A673 (cell line): ENCODE data around the gene TAPBP. TPM values are rescaled to one million over a fixed set of nuclear protein-coding genes. Genes with fewer than 3 reads are reported as not detected.
"Not testable (repeated sequence)": the region's sequence is repeated elsewhere in the genome, so short reads cannot be mapped to it uniquely, and the experiment has no call there.

Experiments used
- Bru-seq: library from RNA; stranded (reverse); fragments of 400-500 nt; gene quantifications from one replicate; lab custom pipeline; 2021; lab: Mats Ljungman, UMichigan
- BruChase-seq, 2 experiments: library from RNA; stranded (reverse); fragments of 400-500 nt; gene quantifications; one replicate each; lab custom pipeline; 2021; lab: Mats Ljungman, UMichigan
- BruUV-seq: library from RNA; stranded (reverse); fragments of 400-500 nt; replicated peaks from 2 replicates; lab custom pipeline; 2021; lab: Mats Ljungman, UMichigan
- CTCF ChIA-PET: fragments of 300-600 bp; sonication (Branson Sonifier 250); formaldehyde crosslinking; loops from one replicate; lab custom pipeline; 2022; ENCODE audit warnings: antibody characterized with exemption; lab: Charles Lee
- POLR2A ChIA-PET: fragments of 300-600 bp; sonication (Branson Sonifier 250); formaldehyde crosslinking; loops from one replicate; lab custom pipeline; 2022; ENCODE audit warnings: antibody characterized with exemption; ENCODE audit not compliant: low non-redundant PET; lab: Charles Lee
- DNase-seq: peaks from one replicate; pipeline ENCODE4 v3.0.0-alpha.2; 2015; ENCODE audit warnings: low spot score
- H3K27ac ChIP-seq: fragments of 200-600 bp; sonication (generic); 2 replicates; pipeline ENCODE4 v1.5.1; 2016; ENCODE audit warnings: mixed run types, low read depth, mild to moderate bottlenecking, mixed read lengths, antibody characterized with exemption, low read length; ENCODE audit not compliant: poor library complexity, severe bottlenecking
- H3K27me3 ChIP-seq: fragments of 200-600 bp; sonication (generic); replicated peaks from 2 replicates; pipeline ENCODE4 v1.6.1; 2017; ENCODE audit warnings: mixed run types, low read depth, mild to moderate bottlenecking, mixed read lengths, antibody characterized with exemption, low read length; ENCODE audit not compliant: insufficient read depth, poor library complexity
- H3K36me3 ChIP-seq: fragments of 200-600 bp; sonication (generic); 2 replicates; pipeline ENCODE4 v1.6.1; 2016; ENCODE audit warnings: mixed run types, mild to moderate bottlenecking, mixed read lengths, antibody characterized with exemption, low read length; ENCODE audit not compliant: insufficient read depth, poor library complexity, severe bottlenecking
- H3K4me1 ChIP-seq: fragments of 200-600 bp; sonication (generic); 2 replicates; pipeline ENCODE4 v1.6.1; 2017; ENCODE audit warnings: mixed run types, mild to moderate bottlenecking, mixed read lengths, antibody characterized with exemption, low read length; ENCODE audit not compliant: insufficient read depth, poor library complexity, severe bottlenecking
- H3K4me3 ChIP-seq: fragments of 200-600 bp; sonication (generic); 2 replicates; pipeline ENCODE4 v1.5.1; 2016; ENCODE audit warnings: low read depth, mixed run types, mild to moderate bottlenecking, mixed read lengths, low read length; ENCODE audit not compliant: poor library complexity, severe bottlenecking
- H3K9me3 ChIP-seq: fragments of 200-600 bp; sonication (generic); 2 replicates; pipeline ENCODE4 v1.6.1; 2016; ENCODE audit warnings: mixed run types, low read depth, mild to moderate bottlenecking, mixed read lengths, antibody characterized with exemption, low read length; ENCODE audit not compliant: poor library complexity, severe bottlenecking
- EZH2 ChIP-seq: fragments of 200-600 bp; sonication (generic); IDR thresholded peaks from 2 replicates; pipeline ENCODE4 v1.6.1; 2017; ENCODE audit warnings: borderline replicate concordance, low read depth, mild to moderate bottlenecking, mixed read lengths, antibody characterized with exemption, low read length; ENCODE audit not compliant: poor library complexity, severe bottlenecking
- intact Hi-C: fragments of 100-400 bp; cut with micrococcal nuclease; formaldehyde crosslinking; loops from one replicate; pipeline ENCODE4 v1.10.0; 2022; ENCODE audit not compliant: unreplicated experiment
- long read RNA-seq: library from polyadenylated mRNA; stranded (forward); transcript quantifications from one replicate; pipeline ENCODE4 v2.0.0, GENCODE V29; 2022
- total RNA-seq: library from RNA; stranded (reverse); gene quantifications from 2 replicates; pipeline ENCODE4 v1.2.3, GENCODE V29; 2021
- TF ChIP-seq, protein P1 (sequence below): fragments of 300-800, 200-600 bp; sonication (generic); conservative IDR thresholded peaks from 2 replicates; pipeline ENCODE4 v1.5.1; 2017; ENCODE audit warnings: low read depth, mild to moderate bottlenecking, antibody characterized with exemption, low read length, moderate library complexity, mixed read lengths

Gene TAPBP
- total RNA-seq, result 83.2 and 87.8 TPM in 2 replicates
- percentile 73 among the genes with signal in this experiment for Bru-seq, nascent RNA
- percentile 89 among the genes with signal in this experiment for BruChase-seq, experiment 1, labeled RNA remaining after a 2-hour chase
- percentile 95 among the genes with signal in this experiment for BruChase-seq, experiment 2, labeled RNA remaining after a 6-hour chase
- long read RNA-seq, transcript TAPBP-241 (7 exons, 1,299 nt), result minor isoform, 5 of 259 reads
- long read RNA-seq, transcript TAPBP-234 (8 exons, 3,759 nt), result major isoform, 197 of 259 reads
- long read RNA-seq, partial matches to known transcripts, result 43 of 259 reads
- long read RNA-seq, other reads (novel, unspliced or antisense), result 10 of 259 reads

DNA sequence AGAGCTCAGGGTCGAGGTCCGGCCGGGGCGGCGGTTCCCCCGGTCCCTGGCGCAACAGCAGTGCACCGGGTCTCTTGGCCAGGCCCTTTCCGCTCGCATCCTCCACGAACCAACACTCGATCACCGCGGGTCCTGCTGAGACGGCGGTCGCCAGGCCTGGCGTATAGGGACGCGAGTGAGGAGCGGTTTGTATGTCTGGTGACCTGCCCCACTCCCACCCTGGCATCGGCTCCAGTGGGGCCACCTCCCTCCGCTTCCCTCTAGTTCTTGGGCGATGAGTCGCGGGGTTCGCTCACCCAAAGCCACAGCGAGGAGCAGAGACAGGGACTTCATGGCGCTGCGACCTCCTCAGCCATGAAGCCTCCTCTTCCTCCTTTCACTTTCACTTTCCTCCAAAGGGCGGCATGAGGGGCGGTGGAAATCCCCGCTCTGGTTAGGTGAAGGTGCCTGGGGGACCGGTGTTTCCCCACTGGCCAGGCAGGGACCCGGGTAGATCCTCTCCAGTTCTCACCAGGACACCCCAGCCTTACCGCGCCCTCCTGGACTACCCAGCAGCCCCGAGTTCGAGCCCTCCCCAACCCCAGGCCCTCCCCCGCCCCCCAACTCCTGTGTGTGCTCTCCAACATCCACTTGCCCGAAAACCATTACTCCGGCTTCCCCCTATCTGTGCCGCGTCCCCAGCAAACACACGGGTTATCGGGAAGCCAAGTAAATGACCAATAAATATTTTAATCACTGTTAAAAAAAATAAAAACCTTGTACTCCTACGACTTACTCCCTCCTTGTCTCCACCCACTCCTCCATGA, at the start of gene TAPBP:
TSS of gene TAPBP (minus strand) at position 370 of the 806 bp plus-strand sequence. CDS start at position 333, 37 bp downstream.
- TF ChIP-seq, protein P1, sequence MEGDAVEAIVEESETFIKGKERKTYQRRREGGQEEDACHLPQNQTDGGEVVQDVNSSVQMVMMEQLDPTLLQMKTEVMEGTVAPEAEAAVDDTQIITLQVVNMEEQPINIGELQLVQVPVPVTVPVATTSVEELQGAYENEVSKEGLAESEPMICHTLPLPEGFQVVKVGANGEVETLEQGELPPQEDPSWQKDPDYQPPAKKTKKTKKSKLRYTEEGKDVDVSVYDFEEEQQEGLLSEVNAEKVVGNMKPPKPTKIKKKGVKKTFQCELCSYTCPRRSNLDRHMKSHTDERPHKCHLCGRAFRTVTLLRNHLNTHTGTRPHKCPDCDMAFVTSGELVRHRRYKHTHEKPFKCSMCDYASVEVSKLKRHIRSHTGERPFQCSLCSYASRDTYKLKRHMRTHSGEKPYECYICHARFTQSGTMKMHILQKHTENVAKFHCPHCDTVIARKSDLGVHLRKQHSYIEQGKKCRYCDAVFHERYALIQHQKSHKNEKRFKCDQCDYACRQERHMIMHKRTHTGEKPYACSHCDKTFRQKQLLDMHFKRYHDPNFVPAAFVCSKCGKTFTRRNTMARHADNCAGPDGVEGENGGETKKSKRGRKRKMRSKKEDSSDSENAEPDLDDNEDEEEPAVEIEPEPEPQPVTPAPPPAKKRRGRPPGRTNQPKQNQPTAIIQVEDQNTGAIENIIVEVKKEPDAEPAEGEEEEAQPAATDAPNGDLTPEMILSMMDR, result no peak
- no peak for TF ChIP-seq EZH2
- Histone ChIP-seq H3K4me1 (peaks cover 26% of the 10 kb centered on the region), H3K36me3 (peaks cover 18% of the 10 kb centered on the region), H3K9me3 (no peaks in the 10 kb centered on the region), H3K4me3 (peak within 1 kb of the TSS; percentile 83), H3K27me3 (no peaks in the 10 kb centered on the region), H3K27ac (peak within 1 kb of the TSS; percentile 82)
- DNase-seq, result peak; percentile 66
- intact Hi-C loops, result loop anchor here (1.0 to 10.0 kb wide), 2 partner anchors 15 to 101 kb away; partner anchors contain the start of genes CUTA and PHF1
- POLR2A ChIA-PET, result no interaction called here
- CTCF ChIA-PET, result no interaction called here
- TSS peak; percentile 58 for BruUV-seq

DNA sequence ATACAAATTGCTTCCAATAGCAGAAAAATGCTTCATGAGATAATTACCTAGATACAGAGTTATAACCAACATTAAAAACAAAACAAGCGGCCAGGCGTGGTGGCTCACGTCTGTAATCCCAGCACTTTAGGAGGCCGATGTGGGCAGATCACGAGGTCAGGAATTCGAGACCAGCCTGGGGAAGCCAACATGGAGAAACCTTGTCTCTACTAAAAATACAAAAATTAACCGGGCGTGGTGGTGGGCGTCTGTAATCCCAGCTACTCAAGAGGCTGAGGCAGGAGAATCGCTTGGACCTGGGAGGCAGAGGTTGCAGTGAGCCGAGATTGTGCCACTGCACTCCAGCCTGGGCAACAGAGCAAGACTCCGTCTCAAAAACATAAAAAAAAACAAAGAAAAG, 49.6 kb upstream of the TAPBP start:
- BruUV-seq, H3K27ac ChIP-seq, H3K4me1 ChIP-seq, intact Hi-C loops, H3K27me3 ChIP-seq, H3K36me3 ChIP-seq, H3K9me3 ChIP-seq, H3K4me3 ChIP-seq, CTCF ChIA-PET, DNase-seq, POLR2A ChIA-PET: not testable (repeated sequence)

DNA sequence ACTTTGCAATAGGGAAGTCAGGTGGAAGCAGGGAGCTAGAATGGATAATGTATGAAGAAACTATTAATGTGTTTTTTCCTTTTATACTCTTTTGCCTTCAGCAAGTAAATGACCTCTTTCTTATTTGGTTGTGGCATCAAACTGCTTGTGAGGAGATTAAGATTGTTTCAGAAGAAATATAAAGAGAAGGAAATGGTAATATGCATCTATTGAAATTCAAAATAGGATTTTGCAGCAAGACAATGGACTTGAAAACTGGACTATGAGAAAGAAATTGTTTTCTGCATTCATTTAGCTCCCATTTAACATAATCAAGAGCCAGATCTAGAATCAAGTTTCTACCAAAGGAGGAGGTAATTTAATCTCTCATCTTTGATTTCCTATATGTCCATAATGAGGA, 45.5 kb upstream of the TAPBP start:
- H3K4me1 ChIP-seq, result peaks cover 8% of the 10 kb centered on the region
- no TSS peak for BruUV-seq
- intact Hi-C loops, result no loop called here
- no peaks in the 10 kb centered on the region for H3K9me3 ChIP-seq
- H3K27ac ChIP-seq, result no peak overlapping the region
- peak; percentile 27 for DNase-seq
- TF ChIP-seq EZH2, result no peak
- TF ChIP-seq, protein P1, result no peak
- no peaks in the 10 kb centered on the region for H3K27me3 ChIP-seq
- H3K36me3 ChIP-seq, result no peaks in the 10 kb centered on the region
- ChIA-PET POLR2A (no interaction called here), CTCF (no interaction called here)
- no peak overlapping the region for H3K4me3 ChIP-seq

DNA sequence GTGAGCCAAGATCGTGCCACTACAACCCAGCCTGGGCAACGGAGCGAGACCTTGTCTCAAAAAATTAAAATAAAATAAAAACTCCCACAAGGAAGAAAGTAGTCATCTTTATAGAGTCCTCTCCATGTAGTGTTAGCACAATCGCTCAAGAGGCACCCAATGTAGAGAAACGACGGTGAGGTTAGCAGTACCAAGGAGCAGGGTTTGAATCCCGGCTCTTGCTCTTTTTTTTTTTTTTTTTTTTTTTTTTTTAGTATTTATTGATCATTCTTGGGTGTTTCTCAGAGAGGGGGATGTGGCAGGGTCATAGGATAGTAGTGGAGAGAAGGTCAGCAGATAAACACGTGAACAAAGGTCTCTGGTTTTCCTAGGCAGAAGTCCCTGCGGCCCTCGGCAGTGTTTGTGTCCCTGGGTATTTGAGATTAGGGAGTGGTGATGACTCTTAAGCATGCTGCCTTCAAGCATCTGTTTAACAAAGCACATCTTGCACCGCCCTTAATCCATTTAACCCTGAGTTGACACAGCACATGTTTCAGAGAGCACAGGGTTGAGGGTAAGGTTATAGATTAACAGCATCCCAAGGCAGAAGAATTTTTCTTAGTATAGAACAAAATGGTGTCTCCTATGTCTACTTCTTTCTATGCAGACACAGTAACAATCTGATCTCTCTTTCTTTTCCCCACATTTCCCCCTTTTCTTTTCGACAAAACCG, 43.4 kb upstream of the TAPBP start:
- CTCF ChIA-PET, result interaction anchor here (0.6 to 0.7 kb wide), 2 partner anchors 10 to 109 kb away, joined by 4 to 5 read pairs; no protein-coding TSS in a partner anchor
- H3K36me3 ChIP-seq, POLR2A ChIA-PET, H3K27ac ChIP-seq, H3K27me3 ChIP-seq, H3K4me3 ChIP-seq, intact Hi-C loops, DNase-seq, H3K4me1 ChIP-seq, H3K9me3 ChIP-seq, BruUV-seq: not testable (repeated sequence)
